Measurements from ENCODE around the gene CLASP2.

CLASP2 gene

DNA sequence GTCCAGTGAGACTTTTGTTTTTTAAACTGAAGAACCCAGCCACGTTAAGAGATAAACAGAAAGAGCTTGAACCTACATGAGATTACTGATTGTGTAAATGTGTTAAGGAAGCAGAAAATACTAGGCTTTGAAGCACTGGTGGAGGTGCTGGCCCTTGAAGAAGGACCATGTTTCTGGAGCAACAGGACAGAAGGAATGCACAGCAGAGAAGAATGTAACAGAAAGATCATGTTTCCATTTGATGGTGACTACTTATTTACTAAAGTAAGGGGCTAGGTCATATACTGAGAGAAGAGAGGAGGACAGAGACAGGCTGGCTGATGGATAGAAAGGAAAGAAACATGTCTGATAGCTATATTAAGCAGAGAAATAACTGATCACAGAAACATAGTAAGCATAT, 88.8 kb downstream of the CLASP2 start:
- no peak for DNase-seq

DNA sequence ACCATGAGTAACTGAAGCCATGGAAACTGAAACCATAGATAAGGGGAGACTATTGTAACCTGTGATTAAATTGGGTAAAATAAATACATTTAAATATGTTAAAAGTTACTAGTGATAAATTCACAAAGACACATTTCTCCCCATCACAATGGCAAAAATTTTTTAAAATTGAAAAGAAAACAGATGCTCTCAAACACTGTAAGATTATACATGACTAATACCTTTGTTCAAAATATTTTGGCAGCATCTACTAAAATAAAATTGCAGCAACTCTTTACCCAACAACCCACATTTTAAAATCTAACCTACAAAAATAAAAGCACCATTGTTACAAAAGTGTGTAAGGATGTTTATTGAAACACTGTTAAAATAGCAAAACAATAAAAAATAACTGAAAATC, 93.3 kb downstream of the CLASP2 start:
- DNase-seq: no peak

DNA sequence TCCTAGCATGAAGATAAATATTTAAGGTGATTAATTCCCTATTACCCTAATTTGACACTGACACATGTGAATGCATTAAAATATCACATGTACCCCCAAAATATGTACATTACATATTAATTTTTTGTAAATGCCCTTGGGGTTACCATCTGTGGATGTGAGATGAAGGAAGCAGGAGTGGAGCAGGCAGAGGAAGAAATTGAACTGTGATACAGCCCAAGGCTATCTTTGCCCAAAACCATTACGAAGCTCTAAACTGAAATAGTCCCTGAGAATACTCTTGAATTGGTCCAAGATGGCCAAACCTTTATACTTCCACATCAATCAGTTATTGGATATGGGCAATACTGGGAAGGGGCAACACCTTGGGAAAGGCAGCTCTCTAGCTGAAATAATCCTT, 105.0 kb downstream of the CLASP2 start:
- DNase-seq: no peak

DNA sequence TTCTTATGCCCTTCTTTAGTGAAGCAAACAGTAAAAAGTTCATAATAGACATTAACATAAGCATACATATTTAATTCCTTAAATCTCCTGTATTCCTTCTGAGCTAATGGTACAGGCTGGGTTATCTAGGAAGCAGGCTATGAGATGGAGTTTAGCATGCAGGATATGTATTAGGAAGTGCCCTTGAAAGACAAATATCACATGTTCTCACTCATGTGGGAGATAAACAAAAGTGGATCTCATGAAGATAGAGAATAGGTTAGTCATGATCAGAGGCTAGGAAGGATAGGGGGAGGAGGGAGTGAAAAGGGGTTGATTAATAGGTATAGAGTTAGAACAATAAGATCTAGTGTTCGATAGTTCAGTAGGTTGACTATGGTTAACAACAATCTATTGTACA, 105.4 kb downstream of the CLASP2 start:
- DNase-seq: no peak

DNA sequence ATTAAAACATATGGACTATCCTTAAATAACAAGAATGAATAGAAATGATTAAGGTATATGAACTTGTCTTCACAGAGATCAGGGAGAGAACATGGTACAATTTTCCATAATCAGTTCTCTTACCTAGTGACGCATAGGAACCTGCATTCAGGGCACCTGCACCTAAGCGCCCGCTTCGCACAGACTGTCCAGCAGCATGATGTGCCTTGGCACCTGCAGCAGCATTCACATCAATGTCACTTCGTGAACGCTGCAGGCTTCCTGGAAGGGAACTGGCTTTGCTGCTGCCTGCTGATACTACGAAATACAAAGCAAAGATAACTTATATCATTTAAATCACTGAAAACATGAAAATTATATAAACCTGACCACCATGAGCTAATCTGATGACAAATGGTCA, 115.2 kb downstream of the CLASP2 start:
- DNase-seq: no peak

DNA sequence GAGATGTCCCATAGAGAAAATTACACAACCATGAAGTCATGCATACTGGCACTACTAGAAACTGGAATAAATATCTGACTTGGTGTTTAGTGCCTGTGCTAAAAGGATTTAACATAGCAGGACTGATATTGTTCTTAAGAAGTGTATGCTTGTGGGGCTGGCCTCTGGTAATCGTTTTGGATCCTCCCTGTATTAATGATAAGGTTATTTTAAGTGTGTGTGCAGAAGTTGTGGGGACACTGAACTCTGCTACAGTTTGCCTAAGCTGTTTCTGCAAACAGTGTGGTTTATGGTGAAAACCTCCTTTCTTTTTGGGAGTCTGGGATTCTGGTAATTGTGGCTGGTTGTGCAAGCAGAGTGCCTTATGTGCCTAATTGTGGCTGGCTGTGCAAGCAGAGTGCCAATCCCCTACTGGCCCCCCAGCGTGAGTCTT, 120.8 kb downstream of the CLASP2 start:
- DNase-seq: no peak

DNA sequence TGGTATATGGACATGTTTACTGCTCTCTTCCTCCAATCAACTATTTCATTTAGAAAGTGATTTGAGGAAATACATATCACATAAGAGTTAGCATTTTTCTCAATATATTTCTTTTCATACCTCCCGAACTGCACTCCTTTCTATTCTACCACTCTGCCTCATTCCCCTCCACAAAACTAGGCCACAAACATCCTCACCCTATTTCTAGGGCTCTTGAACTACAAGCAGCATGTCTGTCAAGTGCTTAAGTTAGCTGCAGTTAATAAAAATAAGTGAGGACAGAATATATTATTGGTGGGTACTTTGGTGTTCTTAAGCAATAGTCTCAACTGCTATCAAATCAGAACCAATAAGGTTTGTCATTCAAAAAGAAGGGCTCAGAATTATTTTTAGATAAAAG, 125.1 kb downstream of the CLASP2 start:
- DNase-seq: no peak

DNA sequence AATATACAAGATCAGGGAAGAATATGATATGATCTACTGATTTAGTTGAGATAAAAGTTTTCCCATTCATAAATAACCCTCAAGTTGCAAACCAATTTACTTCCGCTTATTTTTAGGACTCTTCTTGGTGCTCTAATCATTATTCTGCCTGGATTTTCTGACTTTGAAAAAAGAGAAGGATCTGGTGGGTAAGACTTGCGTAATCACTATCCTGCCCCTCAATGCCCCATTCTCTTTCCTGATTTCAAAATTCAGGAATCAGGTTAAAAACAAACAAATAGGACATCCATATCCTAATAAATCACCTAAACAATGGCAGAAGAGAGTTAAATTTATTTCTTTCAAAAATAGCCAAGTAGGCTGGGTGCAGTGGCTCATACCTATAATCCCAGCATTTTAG, 127.5 kb downstream of the CLASP2 start:
- no peak for DNase-seq

DNA sequence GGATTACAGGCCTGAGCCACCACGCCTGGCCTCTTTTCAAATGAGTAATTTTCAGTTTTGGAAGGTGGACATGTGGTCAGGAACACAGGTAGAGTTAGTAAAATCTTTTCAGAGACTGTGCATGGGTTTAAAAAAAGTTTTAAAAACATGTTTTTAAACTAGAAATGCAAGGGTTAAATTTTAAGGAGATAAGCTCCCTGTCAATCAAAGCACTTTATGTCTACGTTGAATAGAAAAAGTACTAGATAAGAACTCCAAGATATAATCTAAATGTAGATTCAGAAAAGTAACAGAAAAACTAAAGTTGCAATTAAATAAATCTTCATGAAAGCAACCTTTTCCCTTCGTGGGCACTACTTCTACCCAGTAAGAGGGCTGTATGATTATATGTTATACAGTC, 131.7 kb downstream of the CLASP2 start:
- DNase-seq: no peak

DNA sequence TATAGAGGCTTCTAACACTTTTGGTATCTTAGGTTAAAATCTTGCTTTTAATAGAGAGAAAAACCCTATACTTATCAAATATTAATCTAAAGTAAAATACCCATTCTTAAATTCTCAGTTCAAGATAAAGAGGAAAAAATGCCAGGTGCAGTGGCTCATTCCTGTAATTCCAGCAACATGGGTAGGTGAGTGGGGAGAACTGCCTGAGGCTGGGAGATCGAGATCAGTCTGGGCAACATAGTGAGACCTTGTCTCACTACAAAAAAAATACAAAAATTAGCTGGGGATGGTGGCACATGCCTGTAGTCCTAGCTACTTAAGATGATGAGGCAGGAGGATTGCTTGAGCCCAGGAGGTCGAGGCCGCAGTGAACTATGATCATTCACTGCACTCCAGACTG, 135.8 kb downstream of the CLASP2 start:
- no peak for DNase-seq

DNA sequence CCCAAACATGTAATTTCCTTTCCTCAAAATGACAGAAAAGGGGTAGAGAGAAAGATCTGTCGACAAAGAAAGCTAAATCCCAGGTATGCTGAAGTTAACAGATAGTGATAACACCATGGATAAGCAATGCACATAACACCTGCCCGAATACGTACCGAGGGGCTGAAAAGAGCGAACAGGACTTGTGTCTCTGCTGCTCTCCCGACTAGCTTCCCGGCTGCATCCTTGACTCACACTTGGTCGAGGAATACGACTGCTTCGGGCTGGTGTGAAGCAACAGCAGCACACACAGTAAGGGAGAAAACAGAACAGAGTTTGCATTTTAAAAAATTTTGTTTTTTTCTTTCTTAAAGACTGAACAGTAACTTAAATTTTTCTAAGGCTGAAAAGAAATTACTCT, 136.4 kb downstream of the CLASP2 start:
- DNase-seq: no peak

DNA sequence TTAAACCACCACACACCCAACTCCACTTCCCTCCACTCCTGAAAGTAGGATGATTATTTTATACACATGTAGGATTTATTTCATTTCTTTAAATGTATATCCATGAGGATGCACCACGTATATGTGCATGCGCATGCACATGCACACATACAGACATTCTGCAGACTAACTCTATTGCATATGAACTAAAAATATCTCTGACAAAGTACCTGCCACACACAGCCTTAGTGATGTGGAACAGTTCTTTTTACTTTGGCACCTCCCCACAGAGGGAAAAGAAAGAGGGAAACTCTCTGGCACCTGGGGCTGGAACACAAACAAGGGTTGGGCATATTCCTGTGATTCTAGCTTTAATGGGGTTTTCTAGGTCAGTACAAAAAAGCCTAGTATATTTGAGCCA, 138.2 kb downstream of the CLASP2 start:
- no peak for DNase-seq

DNA sequence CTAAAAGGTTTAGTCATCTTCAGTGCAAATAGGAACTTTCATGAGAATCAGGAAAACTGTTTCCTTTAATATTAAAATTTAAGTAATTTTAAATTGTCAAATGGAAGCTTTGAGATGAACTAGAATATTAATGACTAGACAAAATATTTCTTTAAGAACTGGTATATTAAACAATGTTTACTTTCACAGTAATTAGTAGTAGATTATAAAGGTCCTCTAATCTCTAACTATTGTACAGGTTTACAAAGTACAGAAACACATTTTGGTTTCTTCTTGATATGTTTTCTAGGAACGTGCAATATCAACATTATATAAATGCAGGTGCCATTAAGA, 138.9 kb downstream of the CLASP2 start:
- no peak for DNase-seq

DNA sequence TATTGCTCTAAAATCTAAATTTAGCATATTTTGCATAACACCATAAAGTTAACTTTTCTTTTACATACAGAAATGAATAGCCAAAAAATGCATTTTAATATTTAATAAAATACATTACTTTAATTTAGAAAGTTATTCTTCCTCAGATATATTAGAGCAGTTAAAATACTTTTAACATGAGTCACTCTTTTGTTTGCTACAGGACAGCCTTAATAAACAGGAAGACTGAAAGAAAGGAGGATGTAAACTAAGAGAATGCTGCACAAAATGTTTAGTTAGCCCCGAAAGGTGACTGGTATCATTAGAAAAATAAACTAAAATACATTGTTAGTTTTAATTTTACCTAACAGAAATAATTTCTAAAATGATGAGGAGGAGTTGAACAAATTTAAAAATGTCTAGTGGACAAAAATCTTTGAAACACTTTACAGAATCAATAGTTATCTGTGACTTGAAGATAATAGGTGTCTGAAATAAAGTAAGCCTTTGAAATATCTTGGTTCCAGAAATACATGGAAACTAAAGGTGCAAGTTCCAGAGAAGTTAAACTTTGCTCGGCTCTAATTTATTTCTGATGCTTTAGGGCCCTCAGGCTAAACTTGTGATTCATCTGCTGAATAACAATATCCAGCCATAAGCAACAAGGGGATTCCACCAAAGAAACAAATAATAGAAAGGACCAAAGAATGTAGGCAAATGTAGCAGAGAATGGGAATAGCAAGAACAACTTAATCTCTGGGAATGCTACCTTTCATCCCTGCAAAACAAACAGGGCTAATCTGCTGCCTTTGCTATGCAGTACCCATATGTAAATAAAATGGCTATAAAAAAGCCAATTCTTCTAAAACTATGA, 139.5 kb downstream of the CLASP2 start:
- no peak for DNase-seq

DNA sequence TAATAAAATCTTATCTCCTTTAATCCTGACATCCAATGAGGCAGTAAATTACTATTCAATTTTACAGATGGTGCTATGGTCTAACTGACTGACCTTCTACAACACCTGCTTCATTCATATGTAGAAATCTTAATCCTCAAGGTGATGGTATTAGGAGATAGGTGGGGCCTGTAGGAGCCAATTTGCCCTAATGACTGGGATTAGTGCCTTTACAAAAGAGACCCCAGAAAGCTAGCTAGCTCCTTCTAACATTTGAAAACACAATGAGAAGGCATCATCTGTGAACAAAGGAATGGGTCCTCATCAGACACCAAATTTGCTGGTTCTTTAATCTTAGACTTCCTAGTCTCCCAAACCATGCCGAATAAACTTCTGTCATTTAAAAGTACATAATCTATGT, 140.5 kb downstream of the CLASP2 start:
- DNase-seq: no peak

DNA sequence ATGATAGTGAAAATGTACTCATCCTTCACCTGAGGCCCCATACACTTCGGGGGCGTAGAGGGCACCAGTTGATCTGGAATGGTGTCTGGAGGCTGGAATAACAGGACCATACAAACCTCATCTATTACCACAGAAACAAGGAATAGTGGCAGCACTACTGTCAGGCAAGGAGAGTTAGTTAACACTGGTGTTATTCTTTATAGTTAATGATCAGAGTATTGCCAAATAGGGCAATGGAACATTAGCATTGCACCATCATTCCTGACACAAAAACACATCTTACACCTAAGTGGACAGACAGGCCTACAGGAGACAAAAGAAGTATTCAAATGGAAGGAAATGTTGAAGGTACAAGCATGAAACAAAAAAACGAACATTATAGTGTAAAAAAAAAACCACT, 140.9 kb downstream of the CLASP2 start:
- no peak for DNase-seq

DNA sequence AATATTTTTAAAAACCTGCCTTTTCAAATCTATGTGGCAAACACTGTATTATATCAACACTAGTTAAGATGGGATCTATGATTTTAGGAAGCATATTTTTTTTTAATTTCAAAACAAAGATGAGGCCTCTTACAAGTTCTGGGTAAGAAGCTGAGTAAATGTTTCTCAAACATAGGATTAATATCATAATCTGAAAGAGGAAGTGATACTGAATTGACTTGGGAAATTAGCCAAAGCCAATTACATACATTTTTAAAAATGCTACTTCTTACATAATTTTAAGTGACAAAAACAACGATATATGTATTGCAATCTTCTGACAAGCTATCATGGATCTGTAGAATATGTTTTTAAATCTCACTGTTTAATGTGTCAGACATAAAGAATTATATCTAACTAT, 142.7 kb downstream of the CLASP2 start:
- no peak for DNase-seq

DNA sequence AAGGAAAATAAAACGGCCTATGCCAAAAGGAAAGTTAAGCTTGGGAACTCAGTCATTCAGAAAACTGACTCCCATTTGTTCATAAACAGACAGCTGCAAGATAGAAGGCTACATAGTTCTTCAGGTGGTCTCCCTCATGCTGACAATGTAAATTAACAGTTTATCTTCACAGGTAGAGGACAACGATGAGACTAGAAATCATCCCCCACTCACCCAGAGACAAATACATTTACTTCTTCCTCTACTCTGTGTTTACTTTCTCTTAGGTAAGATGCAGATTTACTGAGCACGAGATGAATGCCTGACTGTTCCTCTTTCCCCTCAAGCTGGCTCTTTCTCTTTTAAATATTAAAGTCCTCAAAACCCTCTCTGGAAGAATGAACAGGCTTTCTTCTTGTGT, 160.2 kb downstream of the CLASP2 start:
- no peak for DNase-seq

DNA sequence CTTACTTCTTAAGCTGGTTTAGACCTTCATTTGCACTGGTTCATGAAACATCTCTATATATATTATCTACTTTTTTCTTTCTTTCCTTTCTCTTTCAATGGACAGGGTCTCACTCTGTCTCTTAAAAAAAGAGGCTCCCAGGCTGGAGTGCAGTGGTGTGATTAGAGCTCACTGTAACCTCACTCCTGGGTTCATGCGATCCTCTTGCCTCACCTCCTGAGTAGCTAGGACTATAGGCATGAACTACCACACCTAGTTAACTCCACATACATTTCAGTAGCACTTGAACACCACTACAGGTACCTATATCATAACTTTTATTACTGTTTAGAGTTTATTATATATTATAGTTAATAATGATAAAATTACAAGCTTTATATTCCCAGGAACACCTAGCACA, 160.8 kb downstream of the CLASP2 start:
- no peak for DNase-seq

DNA sequence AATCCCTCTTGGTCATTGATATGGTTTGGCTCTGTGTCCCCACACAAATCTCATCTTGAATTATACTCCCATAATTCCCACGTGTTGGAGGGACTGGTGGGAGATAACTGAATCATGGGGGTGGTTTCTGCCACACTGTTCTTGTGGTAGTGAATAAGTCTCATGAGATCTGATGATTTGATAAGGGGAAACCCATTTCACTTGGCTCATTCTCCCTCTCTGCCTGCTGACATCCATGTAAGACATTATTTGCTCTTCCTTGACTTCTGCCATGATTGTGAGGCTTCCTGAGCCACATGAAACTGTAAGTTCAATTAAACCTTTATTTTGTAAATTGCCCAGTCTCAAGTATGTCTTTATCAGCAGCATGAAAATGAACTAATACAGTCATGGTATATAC, 171.0 kb downstream of the CLASP2 start:
- no peak for DNase-seq

DNA sequence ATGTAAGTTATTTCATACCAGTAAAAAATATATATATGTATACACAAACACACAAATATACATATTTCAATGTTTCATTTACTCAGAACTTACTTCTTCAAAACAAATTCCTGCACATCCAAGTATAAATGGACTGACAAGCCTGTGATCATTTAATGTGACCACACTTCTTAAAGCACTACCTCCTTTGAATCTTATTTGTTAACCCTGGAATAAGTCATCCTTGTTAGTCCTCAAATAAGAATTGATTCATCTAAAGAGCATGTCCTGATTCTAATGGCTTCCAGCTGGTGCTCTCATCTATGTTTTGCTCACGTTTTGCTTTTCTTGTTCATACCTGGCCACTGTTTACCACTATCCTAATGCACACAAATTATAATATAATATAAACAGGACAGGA, 173.9 kb downstream of the CLASP2 start:
- DNase-seq: no peak

DNA sequence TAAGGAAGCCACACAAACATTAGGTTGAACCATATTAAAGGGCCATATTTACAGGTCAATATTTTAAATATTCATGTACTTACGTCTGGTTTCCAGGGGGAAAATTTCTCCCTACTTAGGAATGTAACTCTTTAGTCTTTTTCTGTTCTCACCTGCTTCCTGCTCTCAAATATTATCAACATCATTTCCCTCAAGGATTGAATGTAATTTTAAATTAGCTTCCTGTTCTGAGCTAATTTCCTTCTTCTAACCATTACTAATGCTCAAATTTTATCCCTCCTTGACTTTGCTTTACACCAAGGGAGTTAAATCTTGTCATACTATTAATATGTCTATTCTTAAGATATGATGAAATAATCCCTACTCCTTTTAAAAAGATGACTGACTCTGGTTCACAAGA, 174.5 kb downstream of the CLASP2 start:
- DNase-seq: no peak

DNA sequence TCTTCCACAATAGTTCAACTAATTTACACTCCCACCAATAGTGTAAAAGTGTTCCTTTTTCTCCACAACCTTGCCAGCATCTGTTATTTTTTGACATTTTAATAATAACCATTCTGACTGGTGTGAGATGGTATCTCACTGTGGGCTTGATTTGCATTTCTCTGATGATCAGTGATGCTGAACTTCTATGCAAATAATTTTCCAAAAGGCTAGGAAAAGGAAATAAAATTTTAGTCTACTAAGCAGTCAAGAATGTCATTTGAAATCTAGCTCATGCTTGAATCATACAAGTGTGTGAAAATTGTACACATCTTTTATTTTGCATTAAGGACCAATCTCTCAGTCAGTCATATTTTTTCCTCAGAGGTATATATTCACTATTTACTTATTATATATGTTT, 176.1 kb downstream of the CLASP2 start:
- no peak for DNase-seq

DNA sequence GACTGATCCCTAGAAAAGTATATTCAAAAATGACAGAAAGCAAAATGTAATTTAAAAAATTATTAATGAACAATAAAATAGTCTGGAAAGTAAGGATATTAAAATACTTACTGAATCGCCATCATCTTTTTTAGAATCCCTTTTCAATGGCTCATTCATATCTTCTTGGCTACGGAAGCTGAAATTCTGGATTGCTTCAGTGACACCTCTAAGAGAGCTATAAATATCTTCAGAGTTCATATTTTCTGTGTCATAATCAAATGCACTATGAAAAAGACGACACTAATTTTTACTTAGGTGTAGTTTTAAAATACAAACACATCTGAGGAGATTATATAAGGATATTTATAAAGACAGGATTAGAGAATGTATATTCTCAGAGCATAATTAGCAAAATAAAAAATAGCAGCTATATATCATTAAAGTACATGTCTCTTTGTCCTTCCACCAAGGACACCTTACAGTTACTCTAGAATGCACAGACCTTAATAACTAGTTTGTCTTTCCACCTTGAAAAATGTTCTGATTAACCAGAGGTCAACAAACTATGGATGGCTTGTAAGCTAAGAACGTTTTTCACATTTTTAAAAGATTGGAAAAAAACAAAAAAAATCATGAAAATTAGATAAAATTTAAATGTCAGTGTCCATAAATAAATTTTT, 179.2 kb downstream of the CLASP2 start:
- DNase-seq: no peak

DNA sequence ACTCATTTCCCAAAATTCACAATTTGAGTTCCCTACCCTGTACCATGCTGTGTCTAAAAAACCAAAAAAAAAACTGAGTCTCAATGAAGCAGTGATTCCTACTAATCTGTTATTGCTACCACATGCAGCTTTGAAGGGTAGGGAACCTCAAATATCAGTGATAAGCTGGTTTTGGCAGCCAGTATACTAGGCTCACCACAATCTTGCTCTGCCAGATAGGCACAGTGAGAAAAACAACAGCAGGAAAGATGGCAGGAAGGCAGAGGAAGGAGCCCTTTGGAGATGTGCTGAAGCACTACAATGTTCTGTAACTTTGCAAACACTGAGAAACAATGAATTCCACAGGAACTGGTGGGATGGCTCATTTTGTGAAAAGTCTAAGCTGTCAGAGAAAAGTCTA, 180.9 kb downstream of the CLASP2 start:
- no peak for DNase-seq

Data from 8988T (cell line).